Esophagus squamous epithelium (tissue), 5 donors: Measurements from ENCODE around the gene PREP. TPM values are rescaled to one million over a fixed set of nuclear protein-coding genes. Genes with fewer than 3 reads are reported as not detected.
"Not testable (repeated sequence)": the region's sequence is repeated elsewhere in the genome, so short reads cannot be mapped to it uniquely, and the experiment has no call there.

Source experiments
- DNase-seq: peaks from one replicate; lab custom pipeline; 2025; lab: John Stamatoyannopoulos, UW
- H3K27ac ChIP-seq, 4 donors: fragments of 200-600 bp; sonication (generic); one replicate each; pipeline ENCODE4 v1.5.1; 2016 to 2019; ENCODE audit warnings: mild to moderate bottlenecking in 1 of 4
- H3K27me3 ChIP-seq, 4 donors: fragments of 200-600 bp; sonication (generic); 1 replicate in 3 of 4; 2 replicates in 1 of 4; pipeline versions ENCODE4 v1.5.1 to v1.6.0; 2017 to 2021; ENCODE audit warnings: antibody characterized with exemption in 1 of 4
- H3K36me3 ChIP-seq, 3 donors: fragments of 200-600 bp; sonication (generic); one replicate each; pipeline ENCODE4 v1.5.1; 2016 to 2019
- H3K4me1 ChIP-seq, 3 donors: fragments of 200-600 bp; sonication (generic); one replicate each; pipeline ENCODE4 v1.5.1; 2017 to 2019
- H3K4me3 ChIP-seq, 4 donors: fragments of 200-600 bp; sonication (generic); 1 replicate in 3 of 4; 2 replicates in 1 of 4; pipeline ENCODE4 v1.5.1; 2016 to 2019; ENCODE audit warnings: mild to moderate bottlenecking in 2 of 4, moderate library complexity in 1 of 4
- H3K9me3 ChIP-seq, 3 donors: fragments of 200-600 bp; sonication (generic); one replicate each; pipeline ENCODE4 v1.5.1; 2016 to 2019
- CTCF ChIP-seq, 6 experiments: fragments of 450-650 bp in 4 of 6; fragments of 200-600 bp in 2 of 6; sonication (generic) in 2 of 6; IDR thresholded peaks; one replicate each; pipeline ENCODE4 v1.5.1; 2016 to 2019; ENCODE audit warnings: antibody characterized with exemption in 6 of 6, mild to moderate bottlenecking in 4 of 6, moderate library complexity in 4 of 6
- POLR2A ChIP-seq, 4 donors: fragments of 450-650 bp; IDR thresholded peaks; one replicate each; pipeline ENCODE4 v1.6.1; 2017; ENCODE audit warnings: antibody characterized with exemption in 4 of 4, mild to moderate bottlenecking in 4 of 4, moderate library complexity in 3 of 4
- WGBS, 2 donors: methylation state at CpG; one replicate each; pipeline ENCODE4 v1.1.5; 2018; 5-methylcytosine and 5-hydroxymethylcytosine counted together
- intact Hi-C: fragments of 100-400 bp; cut with DNase I; formaldehyde crosslinking; loops from one replicate; pipeline ENCODE4 v1.15.0; 2022
- total RNA-seq, 4 donors: library from RNA; depleted of rRNA; stranded (reverse); fragments of >200 nt; gene quantifications; one replicate each; pipeline ENCODE4 v1.1.0, GENCODE V29; 2016
- donor health status: DM: yes; HTN: yes; CAD: no.

PREP gene
- total RNA-seq, 4 donors from 2014 or later: 11.9 to 28.0 (median 19.6) TPM

- no peaks in the 10 kb centered on the region for H3K27me3 ChIP-seq
- no peak overlapping the region for H3K27ac ChIP-seq
- WGBS, 2 donors: 26 to 27% methylated on average over 2 of the region's 2 CpGs
- intact Hi-C loops: no loop called here
- no peak overlapping the region for H3K4me3 ChIP-seq
- DNase-seq: no peak
- TF ChIP-seq POLR2A (IDR thresholded peaks at IDR 0.05) (no peak), CTCF (IDR thresholded peaks at IDR 0.05) (no peak)
- no peaks in the 10 kb centered on the region for H3K9me3 ChIP-seq
- H3K4me1 ChIP-seq: no peaks in the 10 kb centered on the region
- H3K36me3 ChIP-seq: no peaks in the 10 kb centered on the region
Observed at GRCh38 chr6:105243487-105243886, 159.4 kb downstream of the PREP start.

GRCh38 chr6:105235155-105235554 is 167.7 kb downstream of the PREP start:
- no peak for DNase-seq
- Histone ChIP-seq H3K36me3 (no peaks in the 10 kb centered on the region), H3K4me1 (no peaks in the 10 kb centered on the region), H3K4me3 (no peak overlapping the region), H3K27me3 (peaks cover 0 to 11% (median 0%) of the 10 kb centered on the region in 4 donors), H3K9me3 (peaks cover 0 to 7% (median 0%) of the 10 kb centered on the region in 3 donors), H3K27ac (no peak overlapping the region)
- TF ChIP-seq CTCF (IDR thresholded peaks at IDR 0.05) (no peak), POLR2A (IDR thresholded peaks at IDR 0.05) (no peak)
- intact Hi-C loops: no loop called here
- WGBS, 2 donors: 69 to 84% methylated on average over 2 to 5 of the region's 5 CpGs

GRCh38 chr6:105231771-105232170 is 171.1 kb downstream of the PREP start:
- 81 to 88% methylated on average over 4 of the region's 4 CpGs for whole genome bisulfite sequencing, 2 donors
- H3K9me3 ChIP-seq, H3K36me3 ChIP-seq, DNase-seq, H3K4me3 ChIP-seq, H3K27ac ChIP-seq, H3K4me1 ChIP-seq, intact Hi-C loops: not testable (repeated sequence)
- peaks cover 0 to 11% (median 0%) of the 10 kb centered on the region in 4 donors for H3K27me3 ChIP-seq

Other genes with a start within 250 kb of the PREP start
- under 1 TPM in 1 of 4 donors, not detected in 3; 0.38 TPM for gene POPDC3, start 223.1 kb downstream of the PREP start, total RNA-seq